Endothelial cell (in vitro differentiated cells): Measurements from ENCODE around the gene KY. TPM values are rescaled to one million over a fixed set of nuclear protein-coding genes. Genes with fewer than 3 reads are reported as not detected.

Experiments
- DNase-seq: peaks from one replicate; pipeline ENCODE4 v3.0.0; 2021; ENCODE audit warnings: low spot score
- H3K27ac Mint-ChIP-seq: one replicate; pipeline ENCODE4 v1.8.0; 2021; ENCODE audit warnings: mixed read lengths, inconsistent platforms; ENCODE audit not compliant: unreplicated experiment
- H3K27me3 Mint-ChIP-seq: one replicate; pipeline ENCODE4 v1.8.0; 2021; ENCODE audit warnings: mild to moderate bottlenecking, moderate library complexity, mixed read lengths, inconsistent platforms; ENCODE audit not compliant: unreplicated experiment
- H3K36me3 Mint-ChIP-seq: one replicate; pipeline ENCODE4 v1.8.0; 2021; ENCODE audit warnings: mild to moderate bottlenecking, low read depth, mixed read lengths, inconsistent platforms; ENCODE audit not compliant: unreplicated experiment
- H3K4me1 Mint-ChIP-seq: one replicate; pipeline ENCODE4 v1.8.0; 2021; ENCODE audit warnings: mild to moderate bottlenecking, mixed read lengths, inconsistent platforms; ENCODE audit not compliant: unreplicated experiment
- H3K4me3 Mint-ChIP-seq: one replicate; pipeline ENCODE4 v1.8.0; 2021; ENCODE audit warnings: mild to moderate bottlenecking, mixed read lengths, inconsistent platforms; ENCODE audit not compliant: unreplicated experiment
- H3K9me3 Mint-ChIP-seq: one replicate; pipeline ENCODE4 v1.8.0; 2021; ENCODE audit warnings: mixed read lengths, inconsistent platforms; ENCODE audit not compliant: unreplicated experiment
- CTCF ChIP-seq: fragments of 200-600 bp; sonication (generic); IDR thresholded peaks from one replicate; pipeline ENCODE4 v1.5.0; 2021; ENCODE audit warnings: antibody characterized with exemption; ENCODE audit not compliant: unreplicated experiment
- total RNA-seq: library from RNA; stranded (reverse); fragmentation: NEBNext Ultra II Directional; extraction: Animal tissue kit (Norgen Biotek cat#: 25700); gene quantifications from one replicate; pipeline ENCODE4 v1.2.1, GENCODE V29; 2021; ENCODE audit not compliant: unreplicated experiment

The KY gene
- total RNA-seq, 1 donor from 2014 or later, result not detected

- no peak overlapping the region for H3K4me3 Mint-ChIP-seq
- peaks cover 1% of the 10 kb centered on the region for H3K27me3 Mint-ChIP-seq
- no peak overlapping the region for H3K27ac Mint-ChIP-seq
- H3K36me3 Mint-ChIP-seq, result no peaks in the 10 kb centered on the region
- H3K9me3 Mint-ChIP-seq, result no peaks in the 10 kb centered on the region
- peaks cover 8% of the 10 kb centered on the region for H3K4me1 Mint-ChIP-seq
- DNase-seq, result no peak
- TF ChIP-seq CTCF, result no peak
These were observed 56.5 kb downstream of the KY start for GRCh38 chr3:134594331-134594741.

- no peak for DNase-seq
- no peak overlapping the region for H3K4me3 Mint-ChIP-seq
- no peaks in the 10 kb centered on the region for H3K36me3 Mint-ChIP-seq
- no peaks in the 10 kb centered on the region for H3K9me3 Mint-ChIP-seq
- TF ChIP-seq CTCF, result no peak
- H3K27me3 Mint-ChIP-seq, result peaks cover 4% of the 10 kb centered on the region
- H3K4me1 Mint-ChIP-seq, result peaks cover 7% of the 10 kb centered on the region
- H3K27ac Mint-ChIP-seq, result no peak overlapping the region
These were observed 58.0 kb downstream of the KY start for GRCh38 chr3:134592806-134593205.

- Mint-ChIP-seq H3K36me3 (no peaks in the 10 kb centered on the region), H3K27ac (no peak overlapping the region), H3K27me3 (peaks cover 5% of the 10 kb centered on the region), H3K4me3 (no peak overlapping the region), H3K4me1 (no peaks in the 10 kb centered on the region), H3K9me3 (no peaks in the 10 kb centered on the region)
- DNase-seq, result no peak
- TF ChIP-seq CTCF, result no peak
These were observed 60.1 kb downstream of the KY start for GRCh38 chr3:134590766-134591165.

- H3K4me1 Mint-ChIP-seq, result peaks cover 5% of the 10 kb centered on the region
- peaks cover 3% of the 10 kb centered on the region for H3K27me3 Mint-ChIP-seq
- no peaks in the 10 kb centered on the region for H3K9me3 Mint-ChIP-seq
These were observed 71.6 kb downstream of the KY start for GRCh38 chr3:134579141-134579665.

More at GRCh38 chr3:134579141-134579665, 71.6 kb downstream of the KY start:
- Mint-ChIP-seq H3K36me3 (no peaks in the 10 kb centered on the region), H3K4me3 (no peak overlapping the region), H3K27ac (no peak overlapping the region)
- no peak for DNase-seq
- TF ChIP-seq CTCF, result no peak
